NB4 (cell line): Measurements from ENCODE around the gene KIAA1586.

Experiments used
- MAX ChIP-seq: IDR thresholded peaks from 2 replicates; pipeline ENCODE4 v1.6.1; 2011; ENCODE audit warnings: low read depth, low read length
- MYC ChIP-seq: IDR thresholded peaks from 2 replicates; pipeline ENCODE4 v1.6.1; 2011; ENCODE audit warnings: low read depth, low read length
- POLR2A ChIP-seq: IDR thresholded peaks from 2 replicates; pipeline ENCODE4 v1.6.1; 2011; ENCODE audit warnings: mild to moderate bottlenecking; ENCODE audit not compliant: insufficient read length; ENCODE audit errors: extremely low read depth
- TF ChIP-seq, protein P1 (sequence below): IDR thresholded peaks from one replicate; pipeline ENCODE4 v1.5.1; 2012; ENCODE audit warnings: low read depth, low read length

GRCh38 chr6:57064809-57065208 is 18.3 kb downstream of the KIAA1586 start:
- TF ChIP-seq, protein P1, sequence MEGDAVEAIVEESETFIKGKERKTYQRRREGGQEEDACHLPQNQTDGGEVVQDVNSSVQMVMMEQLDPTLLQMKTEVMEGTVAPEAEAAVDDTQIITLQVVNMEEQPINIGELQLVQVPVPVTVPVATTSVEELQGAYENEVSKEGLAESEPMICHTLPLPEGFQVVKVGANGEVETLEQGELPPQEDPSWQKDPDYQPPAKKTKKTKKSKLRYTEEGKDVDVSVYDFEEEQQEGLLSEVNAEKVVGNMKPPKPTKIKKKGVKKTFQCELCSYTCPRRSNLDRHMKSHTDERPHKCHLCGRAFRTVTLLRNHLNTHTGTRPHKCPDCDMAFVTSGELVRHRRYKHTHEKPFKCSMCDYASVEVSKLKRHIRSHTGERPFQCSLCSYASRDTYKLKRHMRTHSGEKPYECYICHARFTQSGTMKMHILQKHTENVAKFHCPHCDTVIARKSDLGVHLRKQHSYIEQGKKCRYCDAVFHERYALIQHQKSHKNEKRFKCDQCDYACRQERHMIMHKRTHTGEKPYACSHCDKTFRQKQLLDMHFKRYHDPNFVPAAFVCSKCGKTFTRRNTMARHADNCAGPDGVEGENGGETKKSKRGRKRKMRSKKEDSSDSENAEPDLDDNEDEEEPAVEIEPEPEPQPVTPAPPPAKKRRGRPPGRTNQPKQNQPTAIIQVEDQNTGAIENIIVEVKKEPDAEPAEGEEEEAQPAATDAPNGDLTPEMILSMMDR = no peak
- TF ChIP-seq POLR2A (no peak), MAX (no peak), MYC (no peak)
